ENCODE results near the gene LDAH.
"Not testable (repeated sequence)": the region's sequence is repeated elsewhere in the genome, so short reads cannot be mapped to it uniquely, and the experiment has no call there.

The LDAH gene

DNA sequence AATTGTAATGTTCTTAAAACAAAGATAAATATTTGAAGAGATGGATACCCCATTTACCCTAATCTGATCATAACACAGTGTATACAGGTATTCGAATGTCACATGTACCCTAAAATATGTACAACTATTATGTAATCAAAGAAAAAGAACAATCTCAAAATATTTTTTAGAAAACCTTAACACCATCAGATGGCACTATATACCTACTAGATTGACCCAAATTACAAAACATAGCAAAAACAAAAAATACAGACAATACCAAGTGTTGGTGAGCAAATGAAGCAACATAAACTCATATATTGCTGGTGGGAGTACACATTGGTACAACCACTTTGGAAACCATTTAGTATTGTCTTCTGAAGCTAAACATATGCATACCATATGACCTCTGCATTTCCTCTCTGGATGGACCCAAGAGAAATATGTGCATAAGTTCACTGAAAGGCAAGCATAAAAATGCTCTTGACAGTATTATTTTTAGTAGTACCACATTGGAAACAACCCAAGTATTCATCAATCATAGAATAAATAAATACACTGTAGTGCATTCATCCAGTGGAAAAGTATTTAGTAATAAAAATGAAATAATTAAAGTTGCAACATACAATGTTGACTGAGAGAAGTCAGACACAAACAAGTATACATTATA, 100.2 kb downstream of the LDAH start:
- peak; percentile 71 for DNase-seq (ENCODE audit: low read depth)

DNA sequence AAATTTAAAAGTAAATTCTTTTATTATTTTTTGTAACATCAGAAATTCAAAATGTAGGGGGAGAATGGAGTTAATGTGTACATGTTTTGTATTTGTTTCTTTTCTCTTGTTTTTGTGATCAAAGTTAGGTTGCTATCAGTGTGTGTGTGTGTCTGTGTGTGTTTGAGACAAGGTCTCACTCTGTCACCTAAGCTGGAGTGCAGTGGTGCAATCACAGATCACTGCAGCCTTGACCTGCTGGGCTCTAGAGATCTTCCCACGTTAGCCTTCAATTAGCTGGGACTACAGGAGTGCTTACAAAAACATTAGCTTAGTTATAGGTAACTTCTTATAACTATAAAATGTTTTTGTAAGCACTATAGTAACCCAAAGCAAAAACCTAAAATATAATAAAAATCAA, 105.3 kb downstream of the LDAH start:
- no peak for DNase-seq (ENCODE audit: low read depth)

DNA sequence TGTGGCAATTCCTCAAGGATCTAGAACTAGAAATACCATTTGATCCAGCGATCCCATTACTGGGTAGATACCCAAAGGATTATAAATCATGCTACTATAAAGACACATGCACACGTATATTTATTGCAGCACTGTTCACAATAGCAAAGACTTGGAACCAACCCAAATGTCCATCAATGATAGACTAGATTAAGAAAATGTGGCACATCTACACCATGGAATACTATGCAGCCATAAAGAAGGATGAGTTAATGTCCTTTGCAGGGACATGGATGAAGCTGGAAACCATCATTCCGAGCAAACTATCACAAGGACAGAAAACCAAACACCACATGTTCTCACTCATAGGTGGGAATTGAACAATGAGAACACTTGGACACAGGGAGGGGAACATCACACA, 106.7 kb downstream of the LDAH start:
- not testable (repeated sequence) for DNase-seq (ENCODE audit: low read depth)

DNA sequence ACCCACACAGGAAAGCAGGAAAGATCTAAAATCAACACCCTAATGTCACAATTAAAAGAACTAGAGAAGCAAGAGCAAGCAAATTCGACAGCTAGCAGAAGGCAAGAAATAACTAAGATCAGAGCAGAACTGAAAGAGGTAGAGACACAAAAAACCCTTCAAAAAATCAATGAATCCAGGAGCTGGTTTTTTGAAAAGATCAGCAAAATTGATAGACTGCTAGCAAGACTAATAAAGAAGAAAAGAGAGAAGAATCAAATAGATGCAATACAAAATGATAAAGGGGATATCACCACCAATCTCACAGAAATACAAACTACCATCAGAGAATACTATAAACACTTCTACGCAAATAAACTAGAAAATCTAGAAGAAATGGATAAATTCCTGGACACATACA, 108.5 kb downstream of the LDAH start:
- DNase-seq (ENCODE audit: low read depth), result not testable (repeated sequence)

DNA sequence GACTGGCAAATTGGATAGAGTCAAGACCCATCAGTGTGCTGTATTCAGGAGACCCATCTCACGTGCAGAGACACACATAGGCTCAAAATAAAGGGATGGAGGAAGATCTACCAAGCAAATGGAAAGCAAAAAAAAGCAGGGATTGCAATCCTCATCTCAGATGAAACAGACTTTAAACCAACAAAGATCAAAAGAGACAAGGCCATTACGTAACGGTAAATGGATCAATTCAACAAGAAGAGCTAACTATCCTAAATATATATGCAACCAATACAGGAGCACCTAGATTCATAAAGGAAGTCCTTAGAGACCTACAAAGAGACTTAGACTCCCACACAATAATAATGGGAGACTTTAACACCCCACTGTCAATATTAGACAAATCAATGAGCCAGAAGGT, 109.3 kb downstream of the LDAH start:
- DNase-seq (ENCODE audit: low read depth), result not testable (repeated sequence)

DNA sequence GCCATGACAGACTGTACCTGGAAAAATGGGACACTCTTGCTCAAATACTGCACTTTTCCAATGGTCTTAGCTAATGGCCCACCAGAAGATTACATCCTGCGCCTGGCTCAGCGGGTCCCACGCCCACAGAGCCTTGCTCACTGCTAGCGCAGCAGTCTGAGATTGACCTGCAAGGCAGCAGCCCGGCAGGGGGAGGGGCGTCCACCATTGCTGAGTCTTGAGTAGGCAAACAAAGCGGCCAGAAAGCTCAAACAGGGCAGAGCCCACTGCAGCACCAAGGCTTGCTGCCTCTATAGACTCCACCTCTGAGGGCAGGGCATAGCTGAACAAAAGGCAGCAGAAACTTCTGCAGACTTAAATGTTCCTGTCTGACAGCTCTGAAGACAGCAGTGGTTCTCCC, 111.3 kb downstream of the LDAH start:
- DNase-seq (ENCODE audit: low read depth), result not testable (repeated sequence)

DNA sequence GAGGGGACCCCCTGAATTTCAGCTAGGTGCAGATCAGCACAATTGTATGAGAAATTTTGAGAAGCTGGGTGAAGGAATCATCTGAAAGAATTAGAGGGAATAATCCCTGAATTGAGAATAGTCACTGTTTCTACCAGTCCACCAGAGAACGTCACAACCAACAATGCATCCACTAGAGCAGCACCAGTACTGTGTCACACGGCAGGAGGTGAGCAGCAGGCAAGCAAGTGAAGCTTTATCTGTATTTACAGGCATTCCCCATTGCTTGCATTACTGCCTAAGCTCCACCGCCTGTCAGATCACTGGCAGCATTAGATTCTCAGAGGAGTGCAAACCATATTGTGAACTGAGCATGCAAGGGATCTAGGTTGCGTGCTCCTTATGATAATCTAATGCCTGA, 115.3 kb downstream of the LDAH start:
- DNase-seq (ENCODE audit: low read depth), result no peak

DNA sequence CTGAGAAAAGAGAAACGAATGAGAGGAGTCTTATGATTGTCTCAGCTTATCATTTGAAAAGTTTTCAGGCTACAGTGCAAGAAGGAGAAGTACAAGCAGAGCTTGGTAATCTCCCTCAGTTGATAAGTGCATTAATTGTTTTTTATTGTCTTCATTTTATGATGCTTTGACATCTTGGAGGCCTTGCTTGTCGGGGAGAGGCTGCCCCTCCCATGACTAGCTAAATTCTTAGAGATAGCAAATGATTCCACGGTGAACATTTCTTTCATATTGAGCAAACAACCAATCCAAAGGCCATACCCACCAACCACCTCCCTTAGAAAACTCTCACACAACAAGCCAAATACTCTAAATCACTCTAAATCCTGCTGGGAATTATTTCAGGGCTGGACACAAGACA, 116.1 kb downstream of the LDAH start:
- DNase-seq (ENCODE audit: low read depth), result no peak

DNA sequence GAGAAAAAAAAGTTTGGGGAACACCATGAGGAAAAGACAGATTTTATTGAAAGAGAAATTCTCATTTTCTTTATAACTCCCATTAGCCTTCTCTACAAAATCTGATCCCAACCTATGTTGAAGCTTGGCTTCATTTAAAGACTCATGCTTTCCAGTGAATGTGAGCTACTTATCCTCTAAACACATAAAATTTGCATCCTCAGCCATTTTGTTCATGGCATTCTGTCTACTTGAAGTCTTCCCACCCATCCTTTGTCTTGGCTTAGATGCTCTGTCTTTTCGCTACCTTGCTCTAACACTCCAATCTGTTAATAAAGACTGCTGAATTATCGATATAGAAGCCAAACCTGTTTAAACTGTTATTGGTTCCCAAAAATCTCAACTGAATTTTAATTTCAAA, 116.7 kb downstream of the LDAH start:
- no peak for DNase-seq (ENCODE audit: low read depth)

DNA sequence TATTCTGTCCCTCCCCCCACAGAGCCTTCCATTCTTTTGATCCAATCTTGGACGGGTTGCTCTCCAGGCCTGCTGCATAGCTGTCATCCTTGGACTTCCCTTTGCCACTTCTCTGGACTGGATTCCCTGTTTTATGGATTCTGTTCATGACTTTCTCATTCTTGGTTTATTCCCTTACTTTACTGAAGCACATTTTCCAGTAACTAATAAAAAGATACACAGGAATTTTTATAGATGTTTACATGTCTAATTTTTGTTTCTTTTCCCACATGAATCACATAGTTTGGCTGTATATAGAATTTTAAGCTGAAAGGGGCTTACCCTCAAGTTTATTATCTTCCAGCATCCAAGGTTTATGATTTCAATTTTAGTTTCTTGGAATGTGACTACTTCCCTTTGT, 118.0 kb downstream of the LDAH start:
- peak; percentile 93 for DNase-seq (ENCODE audit: low read depth)

DNA sequence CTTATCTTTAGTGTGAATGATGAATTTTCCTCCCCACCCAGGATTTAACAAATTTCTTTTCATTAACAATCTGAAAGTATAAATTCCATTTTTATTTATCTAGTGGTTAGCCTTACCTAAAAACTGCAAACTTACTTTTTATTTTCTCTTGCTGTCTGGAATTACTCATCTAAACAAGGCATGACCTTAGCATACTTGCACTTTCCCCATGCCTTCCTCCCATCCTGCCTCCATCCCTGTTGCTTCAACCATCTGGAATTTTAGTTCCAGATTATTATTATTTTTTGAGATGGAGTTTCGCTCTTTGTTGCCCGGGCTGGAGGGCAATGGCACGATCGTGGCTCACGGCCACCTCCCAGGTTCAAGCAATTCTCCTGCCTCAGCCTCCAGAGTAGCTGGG, 120.3 kb downstream of the LDAH start:
- DNase-seq (ENCODE audit: low read depth), result peak; percentile 83

DNA sequence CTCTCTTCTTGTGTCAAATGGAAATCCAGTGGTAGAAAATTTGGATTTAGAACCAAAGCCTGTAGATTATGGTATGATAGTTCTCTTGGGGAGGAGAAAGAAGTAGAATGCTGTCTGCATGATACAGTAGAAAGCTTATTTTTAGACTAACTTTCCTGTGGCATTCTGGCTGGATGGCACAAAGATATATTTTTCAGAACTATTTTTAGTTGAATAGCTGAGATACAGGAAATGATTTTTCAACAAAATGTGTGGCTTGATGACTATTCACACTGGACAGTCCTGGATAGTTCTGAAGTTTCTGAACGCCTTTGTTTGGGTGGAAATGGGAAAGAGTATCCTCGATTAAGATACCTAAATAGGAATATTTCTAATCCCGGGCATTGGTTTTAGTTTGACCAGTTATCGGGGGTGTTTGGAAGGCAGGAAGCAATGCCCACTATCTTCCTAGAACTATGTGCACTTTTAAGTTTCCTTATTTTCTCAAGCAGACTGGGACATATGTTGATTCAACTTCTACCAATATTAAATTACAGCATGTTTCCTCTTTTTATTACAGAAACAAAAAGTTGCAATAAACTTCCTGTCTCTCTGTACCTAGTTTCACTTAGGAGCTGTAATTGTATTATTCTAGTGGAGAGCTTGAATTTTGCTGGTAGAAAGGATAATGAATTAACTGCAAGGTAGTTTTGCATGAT, 123.8 kb downstream of the LDAH start:
- peak; percentile 69 for DNase-seq (ENCODE audit: low read depth)

DNA sequence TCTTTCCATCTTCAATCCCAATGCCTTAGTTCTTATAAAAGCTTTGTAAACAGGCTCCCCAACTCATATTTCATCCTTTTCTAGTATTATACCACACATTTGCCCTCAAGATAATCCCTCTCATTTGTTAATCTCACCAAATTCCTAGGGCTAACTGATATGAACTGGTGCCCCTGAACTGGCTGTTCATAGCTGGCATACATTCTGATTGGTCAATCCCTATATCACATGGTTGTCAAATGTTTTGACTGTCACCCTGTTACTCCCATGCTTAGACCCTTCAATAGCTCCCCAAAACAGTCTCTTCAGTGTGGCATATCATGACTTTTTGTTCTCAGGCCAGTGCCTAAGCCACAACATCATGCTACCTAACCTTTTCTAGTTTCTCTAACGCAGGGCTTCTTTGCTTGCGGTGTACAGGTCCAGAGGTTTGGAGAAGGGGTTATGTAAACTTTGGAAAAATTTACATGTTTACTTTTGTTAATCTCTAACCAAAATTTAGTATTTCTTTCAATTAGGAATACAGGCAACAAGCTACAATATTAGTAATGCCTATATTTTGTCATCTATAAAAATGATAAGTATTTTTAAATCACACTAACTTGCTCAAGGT, 125.5 kb downstream of the LDAH start:
- no peak for DNase-seq (ENCODE audit: low read depth)

DNA sequence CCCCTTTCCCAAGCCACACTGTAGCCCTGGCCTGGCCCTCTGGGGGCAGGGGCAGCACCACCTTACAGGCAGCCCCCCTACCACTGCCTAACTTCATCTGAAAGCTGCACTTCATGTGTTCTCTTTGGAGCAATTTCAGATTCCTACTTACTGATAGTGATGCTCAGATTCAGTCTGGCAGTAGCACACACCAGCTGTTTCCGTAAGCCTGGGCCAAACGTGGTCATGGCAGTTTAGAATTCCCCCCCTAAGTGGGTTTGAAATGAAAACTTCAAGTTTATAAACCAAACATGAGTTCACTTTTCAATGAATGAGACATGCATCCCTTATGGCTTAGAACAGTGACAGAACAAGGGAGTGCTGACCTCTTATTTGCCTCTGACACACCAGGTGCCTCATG, 126.5 kb downstream of the LDAH start:
- DNase-seq (ENCODE audit: low read depth), result no peak

DNA sequence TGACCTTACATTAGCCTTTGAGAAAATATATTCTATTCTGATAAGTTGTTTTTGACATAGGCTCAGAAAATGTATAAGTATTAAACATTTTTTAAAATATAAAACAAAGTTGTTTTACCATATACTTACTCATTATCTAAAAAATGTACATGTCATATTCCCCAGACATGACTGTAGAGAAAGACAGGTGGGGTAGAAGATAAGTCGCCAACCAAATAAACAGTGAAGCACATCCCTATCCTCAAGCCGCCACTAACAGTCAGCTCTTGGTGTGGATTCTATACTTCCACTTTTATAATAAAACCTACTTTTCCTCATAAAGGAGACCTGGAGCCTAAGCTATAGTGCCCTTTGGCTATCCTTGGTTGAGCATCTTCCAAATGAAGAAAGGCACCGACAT, 129.6 kb downstream of the LDAH start:
- no peak for DNase-seq (ENCODE audit: low read depth)

DNA sequence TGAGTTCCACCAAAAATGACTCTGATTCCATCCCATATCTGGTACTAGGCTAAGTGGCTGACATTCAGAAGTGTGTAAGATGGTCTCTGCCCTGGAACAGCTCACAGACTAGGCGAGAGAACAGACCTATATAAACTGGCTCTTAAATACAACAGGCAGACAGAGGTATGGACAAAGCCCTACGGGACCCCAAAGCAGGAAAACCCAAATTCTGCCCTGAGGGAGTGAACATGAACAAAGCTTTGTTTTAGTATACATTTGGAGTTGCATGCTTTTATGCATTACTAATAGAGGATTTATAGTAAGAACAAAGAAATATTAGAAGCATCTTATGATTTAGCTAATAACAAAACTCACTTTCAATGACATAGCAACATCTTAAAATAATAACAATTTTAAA, 130.8 kb downstream of the LDAH start:
- no peak for DNase-seq (ENCODE audit: low read depth)

DNA sequence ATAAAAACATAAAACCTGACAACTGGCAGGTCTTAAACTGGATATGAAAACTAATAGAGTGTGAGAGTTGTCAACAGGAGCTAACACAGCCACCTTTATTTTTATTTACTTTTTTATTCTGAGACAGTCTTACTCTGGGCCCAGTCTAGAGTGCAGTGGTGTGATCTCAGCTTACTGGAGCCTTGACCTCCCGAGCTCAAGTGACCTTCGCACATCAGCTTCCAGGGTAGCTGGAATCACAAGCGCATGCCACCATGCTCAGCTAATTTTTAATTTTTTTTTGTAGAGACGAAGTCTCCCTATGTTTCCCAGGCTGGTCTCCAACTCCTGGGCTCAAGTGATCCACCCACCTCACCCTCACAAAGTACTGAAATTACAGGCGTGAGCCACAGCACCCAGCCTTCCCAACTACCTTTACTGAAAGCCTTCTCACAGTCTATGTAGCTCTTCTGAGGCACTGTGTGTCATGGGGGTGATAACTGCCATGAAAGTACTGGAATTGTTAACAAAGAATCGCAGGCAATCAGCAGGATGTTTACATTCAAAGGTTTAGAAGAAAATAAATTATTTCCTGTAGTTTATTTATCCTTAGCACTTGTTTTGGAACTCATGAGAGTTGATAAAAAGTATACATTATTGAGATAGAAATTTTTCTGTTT, 131.7 kb downstream of the LDAH start:
- DNase-seq (ENCODE audit: low read depth), result no peak

DNA sequence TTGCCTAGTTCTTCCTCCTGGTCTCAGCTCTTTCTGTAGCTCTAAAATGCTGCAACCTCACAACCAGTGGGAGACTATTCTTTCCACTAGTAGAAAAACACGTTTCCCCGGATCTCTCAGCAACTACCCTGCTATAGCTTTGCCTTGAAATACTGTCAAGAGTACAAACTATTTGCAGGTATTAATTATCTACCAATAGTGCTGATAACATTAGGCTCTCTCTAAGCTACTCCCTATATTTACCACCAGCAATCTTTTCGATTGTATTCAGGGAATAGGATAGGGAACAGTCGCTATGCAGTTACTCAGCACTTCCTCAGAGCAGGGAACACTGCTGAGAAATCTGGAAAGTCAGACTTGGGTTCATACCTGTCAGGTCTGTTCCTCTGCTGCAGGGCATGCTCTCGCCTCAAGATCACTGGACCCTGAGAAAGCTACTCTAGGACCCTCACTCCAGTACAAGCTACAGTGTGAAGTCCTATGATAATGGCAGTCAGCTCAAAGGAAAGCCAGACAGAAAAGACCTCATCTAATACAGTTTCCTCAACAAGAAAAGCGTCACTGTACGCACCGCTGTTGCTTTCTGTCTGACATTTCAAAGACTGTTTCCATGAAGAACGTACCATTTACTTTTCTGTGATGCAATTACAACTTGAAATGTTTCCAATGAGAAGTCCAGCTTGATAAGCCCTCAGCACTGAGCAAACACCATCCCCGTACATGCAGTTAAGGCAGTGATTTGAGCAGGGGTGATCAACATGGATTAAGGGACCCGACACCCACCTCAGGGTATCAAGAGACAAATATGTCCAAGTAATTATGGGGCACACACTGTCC, 133.3 kb downstream of the LDAH start:
- no peak for DNase-seq (ENCODE audit: low read depth)

DNA sequence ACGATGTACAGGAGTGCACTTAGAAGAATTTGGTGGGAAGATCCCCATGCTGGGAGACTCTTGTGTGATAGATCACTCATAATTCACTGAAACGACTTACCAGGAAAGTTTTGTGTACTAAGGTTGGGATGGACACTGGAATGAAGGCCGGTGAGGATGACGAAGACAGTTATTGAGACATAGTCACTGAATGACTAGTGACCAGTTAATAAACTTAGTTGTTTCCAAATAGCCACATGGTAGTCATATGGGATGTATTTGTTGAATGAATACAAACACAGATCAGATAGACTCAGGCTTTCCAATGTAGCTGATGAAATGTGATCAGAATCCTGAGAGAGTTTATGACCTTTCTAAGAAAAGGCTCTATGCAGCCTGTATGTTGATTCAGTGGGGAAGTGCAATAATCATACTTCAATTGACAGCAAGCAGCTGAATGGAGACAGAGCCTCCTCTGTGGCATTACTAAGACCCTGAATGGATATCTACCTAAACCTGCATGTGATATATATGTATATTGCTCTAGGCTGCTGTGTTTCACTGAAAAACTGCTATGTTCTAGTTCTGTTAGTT, 135.6 kb downstream of the LDAH start:
- DNase-seq (ENCODE audit: low read depth), result no peak

DNA sequence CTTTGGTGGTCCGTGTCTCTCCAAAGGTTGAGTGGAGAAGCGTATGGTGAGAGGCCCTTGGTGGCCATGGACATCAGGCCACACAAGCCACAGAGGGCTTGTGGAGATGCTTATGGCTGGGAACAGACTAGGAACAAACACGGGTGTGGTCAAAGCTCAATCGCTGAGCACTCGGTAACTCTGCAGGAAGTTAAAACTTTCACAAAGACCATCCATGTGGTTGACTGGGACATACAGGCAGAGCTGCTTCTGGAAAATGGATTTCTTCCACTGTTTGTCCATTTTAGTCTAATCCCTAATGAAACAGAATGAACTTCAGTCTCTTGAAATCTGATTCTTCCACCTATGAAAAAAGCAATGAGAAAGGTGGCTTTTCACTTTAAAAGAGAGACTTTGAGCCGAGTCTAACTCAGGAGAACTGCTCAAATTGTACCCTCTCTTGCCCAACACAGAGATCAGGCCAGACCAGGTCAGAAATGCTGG, 138.3 kb downstream of the LDAH start:
- no peak for DNase-seq (ENCODE audit: low read depth)

DNA sequence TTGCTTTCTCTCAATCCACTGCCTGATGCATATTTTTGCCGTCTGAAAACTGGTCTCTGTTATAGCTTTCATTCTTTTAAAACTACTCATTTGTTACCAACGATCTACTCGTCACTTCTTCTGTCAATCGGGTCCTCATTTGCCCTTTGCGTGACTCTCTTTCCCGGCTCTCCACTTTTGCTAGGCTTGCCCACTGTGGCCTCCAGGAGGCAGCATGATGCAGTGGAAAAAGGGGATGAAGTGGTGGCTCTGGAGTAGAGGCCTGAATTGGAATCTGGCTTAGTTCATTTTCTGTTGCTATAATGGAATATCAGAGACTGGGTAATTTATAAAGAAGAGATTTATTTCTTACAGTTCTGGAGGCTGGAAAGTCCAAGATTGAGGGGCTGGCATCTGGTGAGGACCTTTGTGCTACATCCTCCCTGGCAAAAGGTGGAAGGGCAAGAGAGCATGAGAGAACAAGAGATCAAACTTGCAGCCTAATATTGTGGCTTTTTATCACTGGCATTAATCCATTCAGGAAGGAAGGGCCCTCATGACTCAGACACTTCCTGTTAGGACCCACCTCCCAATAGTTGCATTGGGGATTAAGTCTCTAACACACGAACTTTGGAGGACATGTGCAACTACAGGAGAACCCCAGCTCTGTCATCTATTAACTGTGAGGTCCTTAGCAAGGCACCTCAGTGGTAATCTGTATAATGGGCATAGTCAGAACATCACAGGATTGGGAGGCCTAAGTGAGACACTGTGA, 140.6 kb downstream of the LDAH start:
- DNase-seq (ENCODE audit: low read depth), result peak; percentile 60
